GM12874 (cell line): ENCODE measurements around the gene EEPD1.

Experiments
- TF ChIP-seq, protein P1 (sequence below): IDR thresholded peaks from 2 replicates; pipeline ENCODE4 v1.5.1; 2011; ENCODE audit warnings: low read depth, mild to moderate bottlenecking, control low read depth, low read length, moderate library complexity; ENCODE audit not compliant: insufficient read depth

The EEPD1 gene

DNA sequence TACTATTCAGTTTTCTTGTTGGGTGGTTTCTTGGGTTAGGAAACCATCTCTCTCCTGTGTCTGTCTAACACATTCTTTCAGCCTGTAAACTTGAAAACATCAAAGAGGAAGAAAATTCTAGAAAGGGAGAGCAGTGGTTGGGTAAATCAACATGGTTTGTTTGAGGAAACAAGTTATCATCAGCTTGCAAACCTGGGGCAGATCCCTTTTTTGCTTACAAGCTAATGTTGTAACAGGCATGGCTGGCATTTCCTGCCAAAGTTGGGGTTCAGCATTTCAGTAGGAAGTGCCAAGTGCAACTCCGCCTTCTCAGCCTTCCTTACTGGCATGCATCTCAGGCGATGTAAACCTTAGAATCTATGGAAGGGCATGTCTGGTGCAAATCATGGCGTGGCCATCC lies 112.6 kb downstream of the EEPD1 start:
- TF ChIP-seq, protein P1, sequence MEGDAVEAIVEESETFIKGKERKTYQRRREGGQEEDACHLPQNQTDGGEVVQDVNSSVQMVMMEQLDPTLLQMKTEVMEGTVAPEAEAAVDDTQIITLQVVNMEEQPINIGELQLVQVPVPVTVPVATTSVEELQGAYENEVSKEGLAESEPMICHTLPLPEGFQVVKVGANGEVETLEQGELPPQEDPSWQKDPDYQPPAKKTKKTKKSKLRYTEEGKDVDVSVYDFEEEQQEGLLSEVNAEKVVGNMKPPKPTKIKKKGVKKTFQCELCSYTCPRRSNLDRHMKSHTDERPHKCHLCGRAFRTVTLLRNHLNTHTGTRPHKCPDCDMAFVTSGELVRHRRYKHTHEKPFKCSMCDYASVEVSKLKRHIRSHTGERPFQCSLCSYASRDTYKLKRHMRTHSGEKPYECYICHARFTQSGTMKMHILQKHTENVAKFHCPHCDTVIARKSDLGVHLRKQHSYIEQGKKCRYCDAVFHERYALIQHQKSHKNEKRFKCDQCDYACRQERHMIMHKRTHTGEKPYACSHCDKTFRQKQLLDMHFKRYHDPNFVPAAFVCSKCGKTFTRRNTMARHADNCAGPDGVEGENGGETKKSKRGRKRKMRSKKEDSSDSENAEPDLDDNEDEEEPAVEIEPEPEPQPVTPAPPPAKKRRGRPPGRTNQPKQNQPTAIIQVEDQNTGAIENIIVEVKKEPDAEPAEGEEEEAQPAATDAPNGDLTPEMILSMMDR, result no peak

DNA sequence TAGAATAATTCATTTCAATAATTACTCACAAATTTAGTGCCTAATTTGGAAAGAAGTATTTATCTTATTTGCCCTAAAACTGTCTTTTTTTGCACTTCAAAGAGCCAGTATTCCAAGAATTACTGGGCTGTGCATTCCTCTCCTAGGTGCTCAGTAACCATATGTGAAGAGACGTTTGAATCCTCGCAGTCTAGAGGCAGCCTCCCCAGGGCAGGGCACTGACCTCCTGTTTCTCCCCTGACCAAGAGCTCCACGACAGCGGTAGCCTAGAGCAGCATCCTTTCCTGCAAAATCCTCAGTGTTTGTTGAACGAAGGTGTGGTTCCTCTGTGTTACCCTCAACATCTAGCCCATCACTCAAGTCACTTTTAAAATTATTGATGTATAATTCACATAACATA lies 113.1 kb downstream of the EEPD1 start:
- TF ChIP-seq, protein P1, result no peak

DNA sequence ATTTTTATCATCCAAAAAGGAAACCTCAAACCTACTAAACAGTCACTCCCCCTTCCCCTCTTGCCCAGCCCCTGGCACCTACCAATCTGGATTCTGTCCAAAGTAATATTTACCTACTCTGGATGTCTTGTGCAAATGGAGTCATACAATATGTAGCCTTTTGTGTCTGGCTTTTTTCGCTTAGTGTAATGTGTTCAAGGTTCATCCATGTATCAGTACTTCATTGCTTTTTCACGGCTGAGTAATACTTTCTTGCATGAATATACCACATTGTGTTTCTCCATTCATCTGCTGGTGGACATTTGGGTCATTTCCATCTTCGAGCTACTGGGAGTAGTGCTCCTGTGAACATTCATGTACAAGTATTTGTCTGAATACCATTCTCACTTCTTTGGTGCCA lies 113.6 kb downstream of the EEPD1 start:
- TF ChIP-seq, protein P1, result no peak

DNA sequence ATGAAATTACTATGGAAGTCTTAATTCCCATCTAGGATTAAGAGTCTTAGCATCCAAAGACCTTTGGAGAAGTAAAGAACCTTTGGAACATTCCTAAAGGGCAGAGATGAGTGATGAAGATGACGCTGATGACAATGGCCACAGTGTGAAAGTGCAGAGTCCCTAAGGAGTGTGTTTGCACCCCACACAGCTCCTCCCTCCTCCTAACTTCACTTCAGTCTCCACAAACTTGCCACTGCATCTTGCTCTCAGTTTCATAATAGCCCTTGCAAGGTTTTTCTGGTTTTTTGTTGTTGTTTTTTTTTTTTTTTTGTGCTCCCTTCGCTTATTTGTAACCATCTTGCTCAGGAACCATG lies 119.1 kb downstream of the EEPD1 start:
- TF ChIP-seq, protein P1, result no peak

DNA sequence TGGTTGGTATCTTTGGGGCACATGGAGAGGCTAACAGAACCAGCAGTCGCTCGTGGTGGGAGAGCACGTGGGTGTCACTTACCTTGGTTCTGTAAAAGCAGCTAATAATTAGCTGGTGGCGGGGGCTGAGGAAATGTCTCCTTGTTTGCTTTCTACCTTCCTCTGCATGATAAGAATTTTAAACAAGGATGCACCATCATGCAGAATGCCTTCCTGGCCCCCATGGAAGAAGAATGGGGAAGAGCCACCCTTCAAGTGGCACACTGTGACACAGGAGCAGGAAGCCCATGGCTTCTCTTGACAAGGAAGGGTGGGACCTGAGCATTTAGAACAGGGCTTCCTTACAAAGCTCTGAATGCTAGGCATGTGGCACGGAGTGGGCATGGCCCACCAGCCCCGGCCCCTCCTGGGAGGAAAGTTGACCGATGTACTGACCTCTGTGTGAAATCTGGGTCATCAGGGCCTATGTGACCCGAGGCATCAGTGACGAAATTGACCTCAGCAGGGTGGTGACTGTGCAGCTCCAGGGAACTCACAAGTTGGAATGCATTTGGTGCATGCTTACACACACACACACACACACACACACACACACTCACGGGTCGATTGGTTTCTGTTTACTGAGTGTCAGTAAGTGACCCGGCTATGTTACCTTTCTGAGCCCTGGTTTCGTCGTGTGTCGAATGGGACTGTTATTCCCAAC lies 119.7 kb downstream of the EEPD1 start:
- TF ChIP-seq, protein P1, result no peak

DNA sequence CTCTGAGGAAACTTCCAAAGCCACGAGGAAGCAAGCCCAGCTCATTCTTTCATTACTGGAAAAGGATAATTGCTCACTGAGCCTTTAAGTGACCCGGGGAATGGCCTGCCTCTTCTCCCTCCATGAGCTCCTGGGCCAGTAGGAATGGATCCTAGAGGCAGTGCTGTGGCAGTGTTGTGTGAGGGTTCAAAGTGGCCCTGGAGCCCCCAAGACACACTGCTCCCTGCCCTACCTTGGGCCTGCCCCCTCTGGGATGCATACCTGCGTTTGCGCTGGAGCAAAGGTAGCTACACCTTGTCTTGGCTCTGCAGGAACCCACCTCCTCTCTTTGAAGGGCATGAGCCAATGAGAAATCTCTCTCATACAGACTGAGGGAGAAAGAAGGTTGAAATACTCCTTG lies 120.8 kb downstream of the EEPD1 start:
- TF ChIP-seq, protein P1, result no peak

DNA sequence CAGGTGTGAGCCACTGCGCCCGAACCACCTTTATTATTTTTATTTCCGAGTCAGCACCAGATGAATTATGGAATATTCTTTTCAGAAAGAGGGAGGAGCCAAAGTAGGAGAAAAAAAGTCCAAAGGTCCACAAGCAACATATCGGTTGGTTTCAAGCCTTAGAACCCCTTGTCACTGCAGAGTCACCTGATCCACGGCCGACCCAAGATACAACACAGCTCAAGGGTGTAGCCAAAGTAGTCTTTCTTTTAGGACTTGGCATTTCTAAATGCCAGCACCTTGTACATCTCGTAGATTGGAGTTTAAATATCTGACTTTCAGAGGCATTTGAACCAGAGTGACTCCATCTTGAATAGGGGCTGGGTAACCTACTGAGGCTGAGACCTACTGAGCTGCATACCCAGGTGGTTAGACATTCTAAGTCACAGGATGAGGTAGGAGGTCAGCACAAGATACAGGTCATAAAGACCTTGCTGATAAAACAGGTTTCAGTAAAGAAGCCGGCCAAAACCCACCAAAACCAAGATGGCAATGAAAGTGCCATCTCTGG lies 122.8 kb downstream of the EEPD1 start:
- TF ChIP-seq, protein P1, result no peak
